A549 (cell line): ENCODE data around the gene EXT2. TPM values are rescaled to one million over a fixed set of nuclear protein-coding genes. Genes with fewer than 3 reads are reported as not detected.

Experiments used
- ATAC-seq, 2 experiments: fragments of 200-7000 bp in 1 of 2; fragments of >200 bp in 1 of 2; cut with Nextera tagmentation in 1 of 2; cut with Tn5 transposase in 1 of 2; 3 replicates each; pipeline versions ENCODE4 v1.8.0 to v1.9.1; 2018 to 2020; ENCODE audit warnings: mild to moderate bottlenecking in 1 of 2, moderate library complexity in 1 of 2
- CTCF ChIA-PET: fragments of 300-600 bp; sonication (Branson Sonifier 250); formaldehyde crosslinking; extraction: SDS; loops from one replicate; lab custom pipeline; 2021; ENCODE audit warnings: antibody characterized with exemption, inconsistent platforms; lab: Yijun Ruan, JAX
- POLR2A ChIA-PET: fragments of 350-600 bp; formaldehyde crosslinking; extraction: SDS; loops from one replicate; lab custom pipeline; 2021; ENCODE audit warnings: antibody characterized with exemption, inconsistent platforms; lab: Yijun Ruan, JAX
- DNase-seq, 2 experiments: peaks; one replicate each; pipeline versions ENCODE4 v3.0.0 to v3.0.0-alpha.2; 2011 to 2016; ENCODE audit warnings: low read depth in 1 of 2, low spot score in 1 of 2
- FAIRE-seq: peaks from 2 replicates; lab custom pipeline; 2011; peaks lifted over from hg19 to GRCh38; lab: Jason Lieb, UNC
- H3K27ac ChIP-seq, 2 experiments: fragments of >200 bp; sonication (Bioruptor Twin); formaldehyde crosslinking; 3 replicates each; pipeline ENCODE4 v1.5.1; 2016 to 2017
- H3K4me1 ChIP-seq: fragments of >200 bp; sonication (Bioruptor Twin); formaldehyde crosslinking; 3 replicates; pipeline ENCODE4 v1.6.1; 2016
- H3K4me2 ChIP-seq: fragments of >200 bp; sonication (Bioruptor Twin); formaldehyde crosslinking; 3 replicates; pipeline ENCODE4 v1.6.1; 2016
- H3K4me3 ChIP-seq: fragments of >200 bp; sonication (Bioruptor Twin); formaldehyde crosslinking; 3 replicates; pipeline ENCODE4 v1.5.1; 2016
- H3K9me3 ChIP-seq: fragments of >200 bp; sonication (Bioruptor Twin); formaldehyde crosslinking; 3 replicates; pipeline ENCODE4 v1.6.1; 2016
- ATOH8 ChIP-seq: fragments of 250-450 bp; sonication (Bioruptor Pico); IDR thresholded peaks from 2 replicates; pipeline ENCODE4 v1.5.0; 2020; ENCODE audit warnings: low read depth, mild to moderate bottlenecking, moderate library complexity
- ESRRA ChIP-seq: fragments of 150-350 bp; IDR thresholded peaks from 2 replicates; pipeline ENCODE4 v1.6.1; 2014; ENCODE audit warnings: mild to moderate bottlenecking, low read length, borderline replicate concordance
- FOSB ChIP-seq: fragments of 250-450 bp; sonication (Bioruptor Pico); IDR thresholded peaks from 2 replicates; pipeline ENCODE4 v1.5.0; 2020; ENCODE audit warnings: mild to moderate bottlenecking, moderate library complexity
- HMGXB4 ChIP-seq: fragments of 250-450 bp; sonication (Bioruptor Pico); IDR thresholded peaks from 2 replicates; pipeline ENCODE4 v1.5.0; 2021; ENCODE audit warnings: mild to moderate bottlenecking, moderate library complexity, borderline replicate concordance
- HOXA7 ChIP-seq: fragments of 250-450 bp; sonication (Bioruptor Pico); IDR thresholded peaks from 2 replicates; pipeline ENCODE4 v1.5.0; 2020; ENCODE audit warnings: mild to moderate bottlenecking, moderate library complexity
- HOXB13 ChIP-seq: fragments of 250-450 bp; sonication (Bioruptor Pico); IDR thresholded peaks from 2 replicates; pipeline ENCODE4 v1.5.0; 2020; ENCODE audit warnings: low read depth, mild to moderate bottlenecking, moderate library complexity
- JUNB ChIP-seq: fragments of >200 bp; sonication (Bioruptor Twin); formaldehyde crosslinking; IDR thresholded peaks from 2 replicates; pipeline ENCODE4 v1.6.1; 2016
- MAFK ChIP-seq: fragments of 450-650 bp; IDR thresholded peaks from 2 replicates; pipeline ENCODE4 v1.6.1; 2014; ENCODE audit not compliant: partially characterized antibody
- MAX ChIP-seq: IDR thresholded peaks from 2 replicates; pipeline ENCODE4 v1.6.1; 2012
- MAZ ChIP-seq: fragments of 150-350 bp; IDR thresholded peaks from 2 replicates; pipeline ENCODE4 v1.6.1; 2014; ENCODE audit warnings: antibody characterized with exemption, low read depth, low read length, borderline replicate concordance
- NFE2L2 ChIP-seq: fragments of 150-350 bp; conservative IDR thresholded peaks from 2 replicates; pipeline ENCODE4 v1.6.1; 2014; ENCODE audit warnings: low read length
- NPAS2 ChIP-seq: fragments of 250-450 bp; sonication (Bioruptor Pico); IDR thresholded peaks from 2 replicates; pipeline ENCODE4 v1.8.0; 2022; ENCODE audit warnings: mild to moderate bottlenecking, moderate library complexity, borderline replicate concordance
- PHF8 ChIP-seq: fragments of 200-600 bp; sonication (generic); IDR thresholded peaks from 2 replicates; pipeline ENCODE4 v1.6.1; 2016; ENCODE audit warnings: low read depth, mild to moderate bottlenecking, antibody characterized with exemption, moderate library complexity, borderline replicate concordance
- POLR2A ChIP-seq: IDR thresholded peaks from 2 replicates; pipeline ENCODE4 v1.6.1; 2012; ENCODE audit warnings: mild to moderate bottlenecking, low read length
- RAD21 ChIP-seq, 2 experiments: fragments of >200 bp in 1 of 2; sonication (Bioruptor Twin) in 1 of 2; formaldehyde crosslinking in 1 of 2; IDR thresholded peaks in 1 of 2; conservative IDR thresholded peaks in 1 of 2; 2 replicates in 1 of 2; 3 replicates in 1 of 2; pipeline ENCODE4 v1.6.1; 2012 to 2018; ENCODE audit warnings: inconsistent platforms in 1 of 2
- RARB ChIP-seq: fragments of 250-450 bp; sonication (Bioruptor Pico); IDR thresholded peaks from 2 replicates; pipeline ENCODE4 v1.8.0; 2021; ENCODE audit warnings: mild to moderate bottlenecking, moderate library complexity
- RFX5 ChIP-seq: fragments of 450-650 bp; IDR thresholded peaks from 2 replicates; pipeline ENCODE4 v1.7.1; 2014; ENCODE audit warnings: antibody characterized with exemption, mild to moderate bottlenecking, moderate library complexity
- TP53 ChIP-seq: fragments of 250-450 bp; sonication (Bioruptor Pico); IDR thresholded peaks from 2 replicates; pipeline ENCODE4 v1.5.0; 2021; ENCODE audit warnings: mild to moderate bottlenecking, moderate library complexity
- ZC3H11A ChIP-seq: fragments of 450-650 bp; IDR thresholded peaks from 2 replicates; pipeline ENCODE4 v1.6.1; 2014; ENCODE audit warnings: antibody characterized with exemption, mild to moderate bottlenecking
- ZFP36 ChIP-seq: fragments of 450-650 bp; IDR thresholded peaks from 2 replicates; pipeline ENCODE4 v1.6.1; 2014; ENCODE audit warnings: borderline replicate concordance; ENCODE audit not compliant: partially characterized antibody
- WGBS: methylation state at CpG from one replicate; pipeline ENCODE4 v1.1.6; 2017; ENCODE audit errors: missing lambda C conversion rate; 5-methylcytosine and 5-hydroxymethylcytosine counted together
- polyA plus RNA-seq, 4 experiments: library from polyadenylated mRNA; depleted of rRNA in 3 of 4; stranded (reverse); fragments of >200 nt; fragmentation: RNase III in 1 of 4; extraction: RNeasy Plus Mini Kit Qiagen cat#74134 plus additional on column Dnase treatment in 1 of 4; gene quantifications; 2 replicates in 3 of 4; 3 replicates in 1 of 4; pipeline ENCODE4 v1.2.3, GENCODE V29; 2011 to 2017
- TF ChIP-seq, protein P1 (sequence below): fragments of 450-650 bp; IDR thresholded peaks from 2 replicates; pipeline ENCODE4 v1.6.1; 2014; ENCODE audit warnings: antibody characterized with exemption
- TF ChIP-seq, protein P2 (sequence below): IDR thresholded peaks from 2 replicates; pipeline ENCODE4 v1.6.1; 2012; ENCODE audit warnings: low read depth, borderline replicate concordance

EXT2 gene
- polyA plus RNA-seq, 2 of the 4 experiments (the other 2 are of a cell fraction), result 56.5 to 77.3 TPM

- ChIA-PET CTCF (interaction anchor here (0.8 to 1.9 kb wide), 4 partner anchors 10 to 359 kb away, joined by 4 to 5 read pairs (median 5); no protein-coding TSS in a partner anchor), POLR2A (no interaction called here)
- no peak overlapping the region for H3K27ac ChIP-seq
- no peaks in the 10 kb centered on the region for H3K9me3 ChIP-seq
- no peak overlapping the region for H3K4me2 ChIP-seq
- WGBS, result 74% methylated on average over 3 of the region's 3 CpGs
- TF ChIP-seq HOXB13 (CRISPR knock-in tag), result no peak
- TF ChIP-seq PHF8, result no peak
- TF ChIP-seq MAZ, result no peak
- no peak for TF ChIP-seq HMGXB4 (CRISPR knock-in tag)
- no peak for TF ChIP-seq TP53 (CRISPR knock-in tag)
- TF ChIP-seq NFE2L2, result no peak
- no peak for TF ChIP-seq ZC3H11A
- no peak for TF ChIP-seq ZFP36
- TF ChIP-seq, protein P1, sequence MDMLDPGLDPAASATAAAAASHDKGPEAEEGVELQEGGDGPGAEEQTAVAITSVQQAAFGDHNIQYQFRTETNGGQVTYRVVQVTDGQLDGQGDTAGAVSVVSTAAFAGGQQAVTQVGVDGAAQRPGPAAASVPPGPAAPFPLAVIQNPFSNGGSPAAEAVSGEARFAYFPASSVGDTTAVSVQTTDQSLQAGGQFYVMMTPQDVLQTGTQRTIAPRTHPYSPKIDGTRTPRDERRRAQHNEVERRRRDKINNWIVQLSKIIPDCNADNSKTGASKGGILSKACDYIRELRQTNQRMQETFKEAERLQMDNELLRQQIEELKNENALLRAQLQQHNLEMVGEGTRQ, result no peak
- TF ChIP-seq HOXA7 (CRISPR knock-in tag), result no peak
- TF ChIP-seq ATOH8 (CRISPR knock-in tag), result no peak
- TF ChIP-seq MAFK, result no peak
- no peak for TF ChIP-seq RAD21 (conservative IDR thresholded peaks at IDR 0.05 in 1 of 2, IDR thresholded peaks at IDR 0.05 in 1 of 2)
- TF ChIP-seq RFX5, result no peak
- no peak for TF ChIP-seq JUNB
- no peak for TF ChIP-seq RARB (CRISPR knock-in tag)
- no peak for TF ChIP-seq FOSB (CRISPR knock-in tag)
- TF ChIP-seq NPAS2, result no peak
- TF ChIP-seq, protein P2, sequence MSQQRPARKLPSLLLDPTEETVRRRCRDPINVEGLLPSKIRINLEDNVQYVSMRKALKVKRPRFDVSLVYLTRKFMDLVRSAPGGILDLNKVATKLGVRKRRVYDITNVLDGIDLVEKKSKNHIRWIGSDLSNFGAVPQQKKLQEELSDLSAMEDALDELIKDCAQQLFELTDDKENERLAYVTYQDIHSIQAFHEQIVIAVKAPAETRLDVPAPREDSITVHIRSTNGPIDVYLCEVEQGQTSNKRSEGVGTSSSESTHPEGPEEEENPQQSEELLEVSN, result no peak
- no peak overlapping the region for H3K4me3 ChIP-seq
- no peak for DNase-seq
- H3K4me1 ChIP-seq, result no peaks in the 10 kb centered on the region
- peak in 1 of 2 experiments; percentile 23; a peak in 1 of 6 replicates for ATAC-seq
- no peak for FAIRE-seq
These were observed 82.9 kb downstream of the EXT2 start for GRCh38 chr11:44178381-44178780.

DNA sequence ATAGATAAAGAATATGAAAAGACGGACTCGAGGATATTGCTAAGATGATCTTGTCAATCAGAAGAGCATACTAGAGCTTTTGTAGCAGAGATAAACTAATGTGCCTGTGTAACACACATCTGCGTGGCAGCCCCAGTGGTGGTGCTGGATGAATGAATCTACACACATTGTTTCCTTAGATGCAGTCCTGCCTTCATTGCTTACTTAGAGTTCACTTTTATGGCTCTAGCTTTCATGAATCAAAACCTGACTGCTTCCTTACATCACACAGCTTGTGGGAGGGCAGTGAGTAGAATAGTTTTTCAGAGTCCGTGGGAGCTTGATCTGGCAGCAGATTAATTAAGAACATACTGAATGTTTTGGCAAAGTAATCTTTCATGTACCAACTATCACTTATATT lies 83.7 kb downstream of the EXT2 start:
- POLR2A ChIA-PET, result no interaction called here
- Histone ChIP-seq H3K4me3 (no peak overlapping the region), H3K9me3 (no peaks in the 10 kb centered on the region), H3K4me2 (no peak overlapping the region), H3K27ac (no peak overlapping the region), H3K4me1 (no peaks in the 10 kb centered on the region)
- no peak for FAIRE-seq
- no peak for TF ChIP-seq POLR2A
- no peak for TF ChIP-seq MAX
- no peak for TF ChIP-seq ESRRA
- no peak for ATAC-seq
- WGBS, result 86% methylated on average over 4 of the region's 4 CpGs
- CTCF ChIA-PET, result interaction anchor here (0.8 to 1.5 kb wide), 3 partner anchors 9 to 359 kb away, joined by 4 to 5 read pairs (median 5); no protein-coding TSS in a partner anchor
- DNase-seq, result no peak
